HFF-Myc (cell line): ENCODE results near the gene RPP38.

Experiments
- DNase-seq: peaks from one replicate; pipeline ENCODE4 v3.0.0-alpha.2; 2011; ENCODE audit warnings: low read depth; ENCODE audit errors: extremely low read depth
- H3K4me3 ChIP-seq: replicated peaks from 2 replicates; pipeline ENCODE4 v1.5.1; 2011; ENCODE audit warnings: low read depth, mild to moderate bottlenecking, control low read depth, low read length
- CTCF ChIP-seq: IDR thresholded peaks from 2 replicates; pipeline ENCODE4 v1.5.1; 2012; ENCODE audit warnings: mild to moderate bottlenecking, low read depth, low read length, control low read depth; ENCODE audit errors: missing control alignments

The RPP38 gene

GRCh38 chr10:15106352-15107013, 9.3 kb downstream of the RPP38 start:
- DNase-seq = peak; percentile 55
- H3K4me3 ChIP-seq = no peak overlapping the region
- peak; percentile 97 for TF ChIP-seq CTCF

- H3K4me3 ChIP-seq = no peak overlapping the region
- TF ChIP-seq CTCF = no peak
- no peak for DNase-seq
Measured at GRCh38 chr10:15112657-15113056, 15.5 kb downstream of the RPP38 start.

GRCh38 chr10:15113766-15114165, 16.6 kb downstream of the RPP38 start:
- H3K4me3 ChIP-seq = no peak overlapping the region
- no peak for DNase-seq
- no peak for TF ChIP-seq CTCF

GRCh38 chr10:15116225-15116624, 19.1 kb downstream of the RPP38 start:
- H3K4me3 ChIP-seq = no peak overlapping the region
- no peak for TF ChIP-seq CTCF
- DNase-seq = no peak

GRCh38 chr10:15118615-15119014, 21.5 kb downstream of the RPP38 start:
- no peak for DNase-seq
- no peak for TF ChIP-seq CTCF
- H3K4me3 ChIP-seq = no peak overlapping the region

- no peak for DNase-seq
- H3K4me3 ChIP-seq = no peak overlapping the region
- TF ChIP-seq CTCF = no peak
Measured at GRCh38 chr10:15120523-15120922, 23.4 kb downstream of the RPP38 start.

- H3K4me3 ChIP-seq = no peak overlapping the region
- DNase-seq = no peak
- TF ChIP-seq CTCF = no peak
Measured at GRCh38 chr10:15121707-15122106, 24.6 kb downstream of the RPP38 start.
